NOMO-1 treated with DMSO at 0.1 percent for 48 hours (cell line): ENCODE measurements around the gene ISG20.
"Not testable (repeated sequence)": the region's sequence is repeated elsewhere in the genome, so short reads cannot be mapped to it uniquely, and the experiment has no call there.

Experiments
- DNase-seq: peaks from one replicate; lab custom pipeline; 2025; ENCODE audit not compliant: unreplicated experiment; lab: John Stamatoyannopoulos, UW

Gene ISG20

DNA sequence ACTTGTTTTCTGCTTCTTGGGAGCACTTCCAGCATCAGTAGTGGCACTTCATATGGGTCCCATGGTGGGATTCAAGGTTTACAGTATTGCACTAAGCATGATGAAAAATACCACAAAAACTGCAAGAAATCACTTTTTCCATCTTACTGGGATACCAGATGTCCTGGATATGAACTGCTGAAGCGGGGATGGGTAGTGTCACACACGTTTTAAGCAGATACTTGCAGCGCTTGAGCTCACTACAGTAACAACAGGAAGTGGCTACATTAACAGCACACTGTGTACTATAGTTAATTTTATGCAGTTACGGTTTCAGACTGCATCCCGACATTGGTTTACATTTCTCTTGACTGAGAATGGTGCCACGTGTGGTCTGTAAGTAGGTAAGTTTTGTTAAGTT lies 3.5 kb upstream of the ISG20 start:
- no peak for DNase-seq

DNA sequence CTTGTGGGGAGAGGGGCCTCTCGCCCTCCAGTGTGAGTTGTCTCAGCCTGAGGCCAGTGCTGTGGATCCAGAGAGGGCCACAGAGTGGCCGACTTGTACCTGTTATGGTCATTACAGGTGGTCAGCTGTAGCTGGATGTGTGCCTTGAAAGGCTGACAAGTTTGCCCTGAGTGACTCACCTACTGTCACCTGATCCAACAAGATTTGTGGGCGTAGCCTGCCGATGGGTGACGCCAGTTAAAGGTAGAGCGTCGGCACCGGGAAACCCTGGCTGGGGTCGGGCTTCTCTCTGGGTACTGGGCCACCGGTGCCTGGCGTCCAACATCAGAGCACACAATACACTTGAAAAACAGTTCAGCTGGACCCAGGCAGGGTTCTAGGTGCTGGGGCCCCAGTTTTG lies 2.8 kb upstream of the ISG20 start:
- DNase-seq = no peak

GRCh38 chr15:88636654-88637053 lies 2.2 kb upstream of the ISG20 start:
- no peak for DNase-seq

DNA sequence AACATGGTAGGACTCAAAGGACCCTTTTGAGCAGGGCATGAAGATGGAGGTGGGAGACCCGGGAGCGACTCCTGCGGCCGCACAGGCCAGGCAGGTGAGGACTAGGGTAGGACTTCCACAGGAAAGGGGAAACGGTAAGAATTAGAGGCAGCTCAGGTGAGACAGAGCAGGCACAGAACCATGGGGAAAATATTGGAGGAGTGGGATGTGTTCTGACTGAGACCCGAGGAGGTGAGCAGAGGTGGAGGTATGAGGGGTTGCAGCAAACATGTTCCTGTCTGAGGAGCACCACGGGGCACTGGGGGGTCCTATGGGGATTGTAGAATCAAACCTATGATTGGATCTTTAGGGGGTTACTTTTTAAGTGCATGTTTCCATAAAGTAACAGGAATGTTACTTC lies 1.4 kb upstream of the ISG20 start:
- no peak for DNase-seq

GRCh38 chr15:88637841-88638625 lies 783 bp upstream of the ISG20 start:
- DNase-seq = no peak

DNA sequence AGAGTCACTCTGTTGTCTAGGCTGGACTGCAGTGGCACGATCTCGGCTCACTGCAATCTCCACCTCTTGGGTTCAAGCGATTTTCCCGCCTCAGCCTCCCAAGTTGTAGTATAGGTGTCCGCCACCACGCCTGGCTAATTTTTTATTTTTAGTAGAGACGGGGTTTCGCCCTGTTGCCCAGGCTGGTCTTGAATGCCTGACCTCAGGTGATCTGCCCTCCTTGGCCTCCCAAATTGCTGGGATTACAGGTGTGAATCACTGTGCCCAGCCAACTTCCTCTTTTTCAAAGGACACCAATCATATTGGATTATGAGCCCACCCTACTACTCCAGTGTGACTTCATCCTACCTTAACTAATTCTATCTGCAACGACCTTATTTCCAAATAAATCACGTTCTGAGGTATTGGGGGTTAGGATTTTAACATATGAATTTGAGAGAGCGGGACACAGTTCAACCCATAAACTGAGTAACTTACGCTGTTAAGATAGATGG lies 3.2 kb downstream of the ISG20 start:
- DNase-seq = no peak

DNA sequence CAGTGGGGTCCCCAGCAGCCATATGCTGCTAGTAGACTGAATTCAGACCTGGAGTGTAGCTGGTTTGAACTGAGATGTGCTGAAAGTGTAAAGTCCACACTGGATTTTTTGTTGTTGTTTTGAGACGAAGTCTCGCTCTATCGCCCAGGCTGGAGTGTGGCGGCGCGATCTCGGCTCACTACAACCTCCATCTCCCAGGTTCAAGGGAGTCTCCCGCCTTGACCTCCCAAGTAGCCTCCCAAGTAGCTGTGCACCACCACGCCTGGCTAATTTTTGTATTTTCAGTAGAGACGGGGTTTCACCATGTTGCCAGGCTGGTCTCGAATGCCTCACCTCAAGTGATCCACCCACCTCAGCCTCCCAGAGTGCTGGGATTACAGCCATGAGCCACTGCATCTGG lies 3.7 kb downstream of the ISG20 start:
- not testable (repeated sequence) for DNase-seq

DNA sequence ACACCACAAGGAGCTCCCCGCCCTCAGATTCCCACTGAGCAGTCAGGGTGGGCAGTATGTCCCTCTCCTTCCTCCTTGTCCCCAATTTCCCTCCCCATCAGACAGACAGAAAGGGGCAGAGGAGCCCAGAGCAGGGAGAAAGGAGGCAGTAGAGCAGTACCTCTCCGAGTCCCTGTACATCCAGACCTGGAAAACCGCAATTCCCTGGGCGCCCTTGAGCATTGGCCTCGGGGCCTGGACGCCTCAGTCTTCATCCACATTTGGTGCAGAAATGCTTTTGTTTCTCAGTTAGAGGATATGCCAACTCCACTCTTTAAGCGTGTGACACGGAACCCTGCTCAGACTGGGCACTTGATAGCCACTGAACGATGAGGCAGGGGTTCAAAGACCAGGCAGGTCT lies 5.9 kb downstream of the ISG20 start:
- no peak for DNase-seq

- no peak for DNase-seq
Observed at GRCh38 chr15:88645171-88646087, 6.6 kb downstream of the ISG20 start.

GRCh38 chr15:88646088-88646405 lies 7.2 kb downstream of the ISG20 start:
- DNase-seq = no peak

- DNase-seq = no peak
Observed at GRCh38 chr15:88646951-88647350, 8.1 kb downstream of the ISG20 start.

- no peak for DNase-seq
Observed at GRCh38 chr15:88647351-88648105, 8.7 kb downstream of the ISG20 start.

DNA sequence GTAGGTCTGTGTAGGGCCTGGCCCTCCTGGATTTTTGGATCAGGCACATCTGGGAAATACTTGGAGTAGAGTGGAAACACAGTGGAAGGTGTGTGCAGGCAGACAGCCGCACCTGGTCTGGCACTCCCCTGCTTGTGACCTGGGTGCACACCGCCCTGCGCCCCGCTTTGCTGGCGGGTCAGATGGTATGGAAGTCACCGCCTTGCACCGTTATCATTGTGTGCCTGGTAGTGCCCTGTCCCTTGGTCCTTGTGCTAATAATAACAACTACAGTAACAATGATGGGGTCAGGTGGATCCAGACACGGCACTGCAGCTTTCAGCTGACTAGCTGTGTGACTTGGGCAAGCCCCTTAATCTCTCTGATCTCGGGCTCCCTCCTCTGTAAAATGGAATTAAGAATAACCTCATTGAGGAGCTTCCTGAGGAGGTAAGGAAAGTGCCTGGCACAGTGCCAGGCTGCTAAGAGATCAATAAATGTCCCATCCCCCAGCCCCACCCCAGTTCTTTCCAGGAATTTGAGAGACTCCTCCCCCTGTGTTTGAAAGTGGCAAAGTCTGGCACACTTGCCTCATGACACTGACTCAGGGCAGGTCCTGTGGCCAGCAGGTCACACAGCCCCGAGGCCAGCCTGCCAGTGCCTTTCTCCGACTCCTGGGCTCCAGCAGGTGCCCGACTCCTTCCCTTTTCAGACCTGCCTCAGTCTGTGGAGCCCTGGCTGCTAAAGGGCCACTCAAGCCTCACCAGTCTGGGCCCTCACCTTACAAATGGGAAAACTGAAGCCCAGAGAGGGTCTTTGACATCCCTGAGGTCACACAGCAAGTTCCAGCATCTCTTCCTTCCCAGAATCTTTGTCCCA lies 9.8 kb downstream of the ISG20 start:
- DNase-seq = no peak

- no peak for DNase-seq
Observed at GRCh38 chr15:88649286-88649733, 10.5 kb downstream of the ISG20 start.

GRCh38 chr15:88649753-88650551 lies 11.1 kb downstream of the ISG20 start:
- no peak for DNase-seq

DNA sequence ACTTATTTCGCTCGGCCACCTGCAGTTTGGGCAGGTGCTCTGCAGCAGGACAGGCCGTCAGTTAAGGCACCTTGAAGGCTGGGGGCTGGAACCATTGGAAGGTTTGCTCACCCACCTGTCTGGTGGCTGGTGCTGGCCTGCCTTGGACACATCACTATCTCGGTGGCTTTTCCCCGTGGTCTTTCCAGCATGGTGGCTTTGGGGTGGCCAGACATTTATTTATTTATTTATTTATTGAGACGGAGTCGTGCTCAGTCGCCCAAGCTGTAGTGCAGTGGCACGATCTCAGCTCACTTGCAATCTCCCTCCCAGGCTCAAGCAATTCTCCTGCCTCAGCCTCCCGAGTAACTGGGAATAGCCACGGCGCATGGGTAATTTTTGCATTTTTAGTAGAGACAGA lies 11.7 kb downstream of the ISG20 start:
- DNase-seq = no peak

- no peak for DNase-seq
Observed at GRCh38 chr15:88651136-88651732, 12.4 kb downstream of the ISG20 start.

- no peak for DNase-seq
Observed at GRCh38 chr15:88651971-88652370, 13.2 kb downstream of the ISG20 start.
